NT2/D1 (cell line): ENCODE data around the gene CABP2.

Experiments used
- SUZ12 ChIP-seq: IDR thresholded peaks from 2 replicates; pipeline ENCODE4 v1.6.1; 2011; ENCODE audit not compliant: insufficient read length, insufficient read depth; ENCODE audit errors: extremely low read depth
- YY1 ChIP-seq: IDR thresholded peaks from 2 replicates; pipeline ENCODE4 v1.6.1; 2011; ENCODE audit not compliant: insufficient read length, insufficient read depth

- no peak for TF ChIP-seq SUZ12
- TF ChIP-seq YY1, result no peak
These were observed 35.0 kb upstream of the CABP2 start for GRCh38 chr11:67558084-67558772.
